ENCODE measurements around the gene SLC35B2.
A peak's percentile ranks its signal among the peaks of the same experiment; 100 is the strongest.

SLC35B2 gene

DNA sequence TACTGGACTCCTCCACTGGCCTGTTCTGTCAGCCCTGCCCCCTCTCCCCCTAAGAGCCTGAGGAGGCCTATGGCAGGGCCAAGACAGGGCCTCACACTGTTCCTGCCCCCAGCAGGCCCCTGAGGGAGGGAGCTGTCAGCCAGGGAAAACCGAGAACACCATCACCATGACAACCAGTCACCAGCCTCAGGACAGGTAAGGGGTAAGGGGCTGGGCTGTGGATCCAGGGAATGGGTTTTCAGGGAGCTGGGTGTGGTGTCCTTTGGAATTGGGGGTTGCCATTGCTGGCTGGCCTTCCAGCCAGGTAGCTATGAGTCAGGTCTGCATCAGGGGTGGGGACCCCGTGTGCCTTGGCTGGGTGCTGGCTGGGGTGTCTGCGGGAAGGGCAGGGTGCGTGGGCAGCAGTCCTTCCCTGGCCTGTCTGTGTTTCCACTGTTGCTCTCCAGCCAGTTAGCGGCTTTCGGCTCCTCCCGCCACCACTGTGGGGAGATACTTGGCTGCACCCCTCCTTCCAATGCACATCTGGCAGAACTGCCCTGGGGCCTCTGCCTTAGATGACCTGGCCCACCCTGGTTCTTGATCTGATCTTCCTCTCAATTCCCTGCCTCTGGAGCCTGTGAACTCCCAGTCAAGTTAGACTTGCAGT lies 30.1 kb downstream of the SLC35B2 start:
- TF ChIP-seq, protein P1, sequence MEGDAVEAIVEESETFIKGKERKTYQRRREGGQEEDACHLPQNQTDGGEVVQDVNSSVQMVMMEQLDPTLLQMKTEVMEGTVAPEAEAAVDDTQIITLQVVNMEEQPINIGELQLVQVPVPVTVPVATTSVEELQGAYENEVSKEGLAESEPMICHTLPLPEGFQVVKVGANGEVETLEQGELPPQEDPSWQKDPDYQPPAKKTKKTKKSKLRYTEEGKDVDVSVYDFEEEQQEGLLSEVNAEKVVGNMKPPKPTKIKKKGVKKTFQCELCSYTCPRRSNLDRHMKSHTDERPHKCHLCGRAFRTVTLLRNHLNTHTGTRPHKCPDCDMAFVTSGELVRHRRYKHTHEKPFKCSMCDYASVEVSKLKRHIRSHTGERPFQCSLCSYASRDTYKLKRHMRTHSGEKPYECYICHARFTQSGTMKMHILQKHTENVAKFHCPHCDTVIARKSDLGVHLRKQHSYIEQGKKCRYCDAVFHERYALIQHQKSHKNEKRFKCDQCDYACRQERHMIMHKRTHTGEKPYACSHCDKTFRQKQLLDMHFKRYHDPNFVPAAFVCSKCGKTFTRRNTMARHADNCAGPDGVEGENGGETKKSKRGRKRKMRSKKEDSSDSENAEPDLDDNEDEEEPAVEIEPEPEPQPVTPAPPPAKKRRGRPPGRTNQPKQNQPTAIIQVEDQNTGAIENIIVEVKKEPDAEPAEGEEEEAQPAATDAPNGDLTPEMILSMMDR (IDR thresholded peaks at IDR 0.05; ENCODE audit: low read depth, low read length): no peak
- DNase-seq (ENCODE audit: low read depth in 2 of 2): no peak
- no peak overlapping the region for H3K4me3 ChIP-seq (replicated peaks in 1 of 2; ENCODE audit: low read depth in 2 of 2, low read length in 2 of 2)

DNA sequence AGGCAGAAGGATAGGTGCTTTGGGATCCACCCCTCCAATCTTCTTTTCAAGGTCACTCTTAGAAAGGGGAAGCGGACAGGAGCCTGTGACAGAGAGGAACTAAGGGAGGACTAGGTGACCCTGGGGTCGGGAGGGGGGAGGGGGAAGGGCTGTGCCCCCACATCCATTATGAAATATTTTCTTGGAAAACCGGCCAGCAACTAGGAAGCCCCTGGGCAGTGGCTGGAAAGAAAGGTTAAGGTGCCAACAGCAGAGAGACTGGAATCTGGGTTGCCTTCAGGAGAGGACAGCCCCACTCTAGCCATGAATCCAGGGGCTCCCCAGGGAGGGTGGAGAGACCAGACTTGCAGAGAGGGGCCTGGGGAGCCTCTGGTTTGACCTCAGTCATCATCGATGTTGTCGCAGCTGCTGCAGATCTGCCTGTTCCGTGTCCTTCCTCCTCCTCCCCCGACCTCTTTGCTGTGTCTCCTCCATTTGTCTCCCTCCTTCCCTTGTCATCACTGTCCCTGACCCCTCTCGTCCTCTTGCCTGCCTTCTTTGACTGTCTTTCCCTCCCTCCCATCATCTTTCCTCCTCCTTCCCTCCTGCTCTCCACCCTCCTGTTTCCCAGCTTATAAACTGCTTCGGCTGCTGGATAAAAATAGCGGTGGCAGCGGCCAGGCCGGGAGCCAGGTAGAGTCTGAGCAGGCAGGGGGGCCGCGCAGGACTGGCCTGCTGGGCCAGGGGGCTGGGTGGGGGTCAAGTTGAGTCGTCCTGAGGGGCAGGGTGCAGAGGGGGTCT lies 30.8 kb downstream of the SLC35B2 start:
- no peak for DNase-seq (ENCODE audit: low read depth in 2 of 2)
- H3K4me3 ChIP-seq (replicated peaks in 1 of 2; ENCODE audit: low read depth in 2 of 2, low read length in 2 of 2): no peak overlapping the region
- TF ChIP-seq, protein P1 (IDR thresholded peaks at IDR 0.05; ENCODE audit: low read depth, low read length): no peak

DNA sequence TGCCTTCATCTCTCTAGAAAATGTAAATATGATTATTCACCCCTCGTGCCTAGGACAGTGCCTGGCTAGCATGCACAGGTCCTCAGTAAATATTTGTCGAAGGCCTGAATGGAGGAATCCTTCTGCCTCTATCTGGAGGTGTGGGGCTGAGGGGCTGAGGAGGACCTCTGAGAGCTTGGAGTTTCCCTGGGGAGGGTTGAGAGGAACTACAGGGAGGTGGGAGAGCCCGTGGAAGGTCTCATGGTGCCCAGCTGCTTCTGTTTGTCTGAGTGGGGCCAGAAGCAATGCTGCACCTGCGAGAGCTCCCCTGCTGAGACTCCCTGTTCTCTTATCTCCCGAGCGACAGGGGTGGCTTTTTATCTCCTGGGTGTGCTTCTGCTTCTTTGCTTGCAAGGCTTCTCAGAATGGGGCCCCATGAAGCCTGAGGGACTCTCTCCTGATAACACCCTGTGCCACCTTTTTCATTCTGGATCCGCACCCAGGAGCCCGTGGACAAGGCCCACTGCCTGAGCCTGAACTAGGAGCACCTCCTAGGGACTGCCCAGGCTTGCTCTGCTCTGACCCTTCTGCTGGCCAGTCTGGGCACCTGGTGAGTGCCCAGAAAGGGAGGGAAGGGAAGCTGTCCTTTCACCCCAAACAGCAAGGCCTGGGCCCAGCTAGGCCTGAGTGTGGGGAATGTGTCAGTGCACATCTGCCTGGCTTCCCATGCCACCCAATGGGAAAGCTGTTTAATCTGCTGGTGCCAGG lies 31.6 kb downstream of the SLC35B2 start:
- H3K4me3 ChIP-seq (replicated peaks in 1 of 2; ENCODE audit: low read depth in 2 of 2, low read length in 2 of 2): no peak overlapping the region
- TF ChIP-seq, protein P1 (IDR thresholded peaks at IDR 0.05; ENCODE audit: low read depth, low read length): no peak
- DNase-seq (ENCODE audit: low read depth in 2 of 2): no peak

DNA sequence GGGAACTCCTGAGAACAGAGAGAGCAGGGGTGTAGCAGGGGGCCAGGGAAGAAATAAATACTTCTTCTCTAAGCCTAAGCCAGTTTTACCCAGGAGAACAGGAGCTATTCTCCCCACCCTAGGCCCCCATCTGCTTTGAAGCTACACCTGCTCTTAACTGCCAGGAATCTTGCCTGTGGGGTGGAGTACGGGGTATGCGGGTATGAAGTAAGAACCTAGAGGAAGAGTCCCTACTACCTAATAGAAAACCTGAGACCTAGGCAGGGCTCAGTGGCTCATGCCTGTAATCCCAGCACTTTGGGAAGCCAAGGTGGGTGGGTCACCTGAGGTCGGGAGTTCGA lies 32.4 kb downstream of the SLC35B2 start:
- no peak overlapping the region for H3K4me3 ChIP-seq (replicated peaks in 1 of 2; ENCODE audit: low read depth in 2 of 2, low read length in 2 of 2)
- TF ChIP-seq, protein P1 (IDR thresholded peaks at IDR 0.05; ENCODE audit: low read depth, low read length): no peak
- DNase-seq (ENCODE audit: low read depth in 2 of 2): no peak

DNA sequence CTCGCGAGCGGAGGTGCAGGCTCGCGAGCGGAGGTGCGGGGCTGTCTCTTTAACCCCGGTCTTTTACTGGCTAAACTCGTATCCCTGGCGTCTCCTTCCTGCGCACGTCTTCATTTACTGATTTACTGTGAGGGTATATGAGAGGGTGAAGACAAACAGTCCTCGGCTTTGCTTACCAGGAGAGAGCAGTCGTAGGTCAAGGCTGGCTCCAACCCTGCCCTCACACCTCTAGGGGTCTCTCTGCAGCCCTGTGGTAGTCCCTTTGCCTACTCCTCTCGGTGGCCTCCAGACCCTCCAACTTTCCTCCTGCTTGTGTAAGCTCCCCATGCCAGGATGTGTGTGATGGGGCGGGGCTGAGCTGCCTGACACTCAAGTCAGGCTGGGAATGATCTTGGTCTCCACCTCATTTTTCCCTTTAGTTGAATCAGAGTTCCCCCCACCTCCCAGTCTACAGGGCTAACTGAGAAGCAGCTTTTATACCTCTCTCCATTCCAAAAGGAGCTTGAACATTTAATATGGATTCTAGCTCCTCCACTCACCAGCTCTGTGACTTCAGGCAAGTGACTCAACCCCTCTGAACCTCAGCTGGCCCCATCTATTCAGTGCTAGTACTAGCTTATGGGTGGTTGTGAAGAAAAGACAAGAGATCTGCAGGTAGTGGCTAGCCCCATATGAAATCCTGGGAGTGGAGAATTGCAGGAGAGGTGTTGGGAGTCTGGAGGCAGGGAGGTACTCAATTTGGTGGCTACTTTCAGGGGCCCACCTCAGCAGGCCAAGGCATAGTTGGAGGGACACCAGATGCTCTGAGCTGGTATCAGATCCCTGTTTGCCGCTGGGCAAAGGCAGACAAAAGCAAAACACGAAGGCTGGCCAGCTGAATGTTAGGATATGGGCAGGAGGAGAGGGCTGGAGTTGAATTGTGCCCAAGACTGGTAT lies 33.0 kb downstream of the SLC35B2 start:
- TF ChIP-seq, protein P1 (IDR thresholded peaks at IDR 0.05; ENCODE audit: low read depth, low read length): no peak
- peak overlapping the region; percentile 50 to 60 for H3K4me3 ChIP-seq (replicated peaks in 1 of 2; ENCODE audit: low read depth in 2 of 2, low read length in 2 of 2)
- peak in 1 of 2 donors; percentile 28 for DNase-seq (ENCODE audit: low read depth in 2 of 2)

All from cardiac fibroblast (primary cell).